Stomach (tissue), 4 donors: Measurements from ENCODE around the gene ADAMTSL3.

Experiments
- CTCF ChIP-seq, 7 experiments: fragments of 450-650 bp in 4 of 7; fragments of 200-600 bp in 3 of 7; sonication (generic) in 3 of 7; IDR thresholded peaks; one replicate each; pipeline ENCODE4 v1.5.1; 2016 to 2019; ENCODE audit warnings: antibody characterized with exemption in 7 of 7, control low read depth in 2 of 7, mild to moderate bottlenecking in 1 of 7
- EP300 ChIP-seq: sonication (generic); formaldehyde crosslinking; IDR thresholded peaks from one replicate; pipeline ENCODE4 v1.6.1; 2017; ENCODE audit warnings: antibody characterized with exemption
- POLR2A ChIP-seq, 4 donors: fragments of 450-650 bp; IDR thresholded peaks; one replicate each; pipeline ENCODE4 v1.6.1; 2016; ENCODE audit warnings: antibody characterized with exemption in 4 of 4, control low read depth in 2 of 4, mild to moderate bottlenecking in 1 of 4, moderate library complexity in 1 of 4
- POLR2AphosphoS5 ChIP-seq, 3 donors: sonication (generic); formaldehyde crosslinking; IDR thresholded peaks; one replicate each; pipeline ENCODE4 v1.6.1; 2016; ENCODE audit warnings: antibody characterized with exemption in 3 of 3

- TF ChIP-seq POLR2A (IDR thresholded peaks at IDR 0.05) (no peak), CTCF (IDR thresholded peaks at IDR 0.05) (no peak), EP300 (no peak), POLR2AphosphoS5 (IDR thresholded peaks at IDR 0.05) (no peak)
These were observed 232.4 kb downstream of the ADAMTSL3 start for GRCh38 chr15:83886321-83886720.
